ENCODE results near the gene WDR74.
A peak's percentile ranks its signal among the peaks of the same experiment; 100 is the strongest.

The WDR74 gene

DNA sequence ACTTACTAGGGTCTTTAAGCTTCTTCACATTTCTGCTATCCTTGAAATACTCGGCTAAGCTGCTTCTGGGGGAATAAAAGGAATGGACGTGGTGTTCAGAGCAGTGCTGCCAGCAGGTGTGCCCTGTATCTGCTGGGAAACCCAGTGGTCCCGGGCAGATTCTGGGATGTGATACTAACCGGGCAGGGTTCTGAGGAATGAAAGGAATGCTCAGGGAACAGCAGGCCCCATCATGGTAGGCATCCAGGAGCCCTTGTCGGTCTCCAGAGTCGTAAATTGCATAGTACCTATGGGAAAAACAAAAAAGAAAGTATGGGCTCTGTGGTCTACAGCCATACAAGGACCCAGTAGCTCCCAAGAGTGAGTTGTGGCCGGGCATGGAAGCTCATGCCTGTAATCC is 43.1 kb downstream of the WDR74 start:
- DNase-seq, result no peak

GRCh38 chr11:62794201-62794775 is 45.1 kb downstream of the WDR74 start:
- no peak for DNase-seq

DNA sequence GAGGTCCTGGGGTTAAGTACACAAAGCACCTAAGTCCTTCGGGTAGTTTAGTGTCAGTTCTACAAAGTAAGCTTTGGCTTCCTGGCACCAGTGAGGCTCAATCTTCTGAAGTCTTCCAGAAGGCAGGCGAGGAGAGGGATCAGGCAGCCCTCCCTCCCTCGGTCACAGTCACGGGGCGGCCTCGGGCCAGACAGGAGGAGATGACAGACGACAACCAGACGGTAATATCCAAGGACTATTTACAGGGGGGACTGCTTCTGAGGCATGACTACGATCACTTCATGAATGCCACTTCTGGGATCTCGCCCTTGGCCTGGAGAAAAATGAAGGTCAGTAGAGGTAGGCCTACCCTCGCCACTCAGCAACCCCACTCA is 47.2 kb downstream of the WDR74 start:
- DNase-seq, result no peak

DNA sequence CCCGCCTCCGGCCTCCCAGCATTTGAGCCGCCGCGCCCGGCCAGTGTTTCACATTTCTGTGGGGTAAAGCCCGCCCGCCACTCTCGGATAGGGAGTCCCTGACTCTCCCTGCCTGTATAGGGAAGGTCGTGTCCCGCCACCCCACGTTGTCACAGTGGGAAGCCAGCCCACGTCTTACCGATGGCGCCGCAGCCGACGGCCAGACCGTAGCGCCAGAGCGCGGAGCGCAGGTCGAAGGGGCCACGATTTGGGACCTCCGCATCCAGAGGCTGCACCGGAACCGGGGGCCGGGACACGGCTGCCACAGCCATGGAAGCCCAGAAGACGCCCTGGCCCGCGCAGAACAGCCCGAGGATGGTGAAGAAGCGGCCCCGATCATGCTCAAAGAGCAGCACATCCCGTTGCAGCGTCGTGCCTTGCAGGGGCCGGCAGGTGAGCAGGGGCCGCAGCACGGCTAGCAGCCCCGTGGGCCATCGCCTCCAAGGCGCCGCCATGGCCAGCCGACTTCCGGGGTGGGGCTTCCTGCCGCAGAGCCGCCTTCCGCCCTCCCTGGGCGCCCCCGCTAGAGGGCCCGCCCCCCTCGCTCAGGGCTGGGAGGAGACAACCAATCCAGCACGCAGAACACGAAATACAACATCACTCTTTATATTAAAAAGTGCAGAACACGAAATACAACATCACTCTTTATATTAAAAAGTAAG is 47.7 kb downstream of the WDR74 start, which contains the start of gene TMEM223:
TSS of gene TMEM223 (minus strand) at position 506 of the 701 bp plus-strand sequence. CDS start at position 494, 12 bp downstream.
- DNase-seq, result peak; percentile 84

- no peak for DNase-seq
These were observed 49.8 kb downstream of the WDR74 start for GRCh38 chr11:62789576-62789975.

GRCh38 chr11:62788991-62789390 is 50.4 kb downstream of the WDR74 start:
- no peak for DNase-seq

- DNase-seq, result peak; percentile 96
These were observed 52.2 kb downstream of the WDR74 start, which contains the start of gene TMEM179B for GRCh38 chr11:62787005-62787759. TMEM179B (plus strand) TSS chr11:62787402; CDS start chr11:62787432, 30 bp downstream.

GRCh38 chr11:62786318-62787004 is 52.9 kb downstream of the WDR74 start:
- peak; percentile 92 for DNase-seq

All from right kidney (tissue), 1 donor.